GM21381 (cell line): ENCODE results near the gene RAB28.
A peak's percentile ranks its signal among the peaks of the same experiment; 100 is the strongest.
"Not testable (repeated sequence)": the region's sequence is repeated elsewhere in the genome, so short reads cannot be mapped to it uniquely, and the experiment has no call there.

Source experiments
- ATAC-seq: cut with Tn5 transposase; IDR thresholded peaks from one replicate; pipeline ENCODE4 v1.9.1; 2021; ENCODE audit warnings: mild to moderate bottlenecking, moderate library complexity; ENCODE audit not compliant: unreplicated experiment

The RAB28 gene

GRCh38 chr4:13452927-13453579, 31.1 kb downstream of the RAB28 start:
- ATAC-seq: peak; percentile 66

- no peak for ATAC-seq
These were observed 34.5 kb downstream of the RAB28 start for GRCh38 chr4:13449590-13449989.

GRCh38 chr4:13445841-13446790, 38.0 kb downstream of the RAB28 start:
- ATAC-seq: no peak

GRCh38 chr4:13441506-13441905, 42.6 kb downstream of the RAB28 start:
- no peak for ATAC-seq

GRCh38 chr4:13436962-13437361, 47.2 kb downstream of the RAB28 start:
- no peak for ATAC-seq

GRCh38 chr4:13432453-13432852, 51.7 kb downstream of the RAB28 start:
- no peak for ATAC-seq

GRCh38 chr4:13430834-13431568, 53.1 kb downstream of the RAB28 start:
- ATAC-seq: no peak

- no peak for ATAC-seq
These were observed 56.4 kb downstream of the RAB28 start for GRCh38 chr4:13427599-13428325.

- no peak for ATAC-seq
These were observed 68.9 kb downstream of the RAB28 start for GRCh38 chr4:13415068-13415785.

- no peak for ATAC-seq
These were observed 70.3 kb downstream of the RAB28 start for GRCh38 chr4:13413729-13414437.

GRCh38 chr4:13411942-13412341, 72.2 kb downstream of the RAB28 start:
- no peak for ATAC-seq

GRCh38 chr4:13409324-13409723, 74.8 kb downstream of the RAB28 start:
- no peak for ATAC-seq

GRCh38 chr4:13406156-13406555, 78.0 kb downstream of the RAB28 start:
- not testable (repeated sequence) for ATAC-seq

- no peak for ATAC-seq
These were observed 80.3 kb downstream of the RAB28 start for GRCh38 chr4:13403833-13404232.

GRCh38 chr4:13403326-13403725, 80.8 kb downstream of the RAB28 start:
- no peak for ATAC-seq

GRCh38 chr4:13399257-13399656, 84.9 kb downstream of the RAB28 start:
- no peak for ATAC-seq

- no peak for ATAC-seq
These were observed 88.0 kb downstream of the RAB28 start for GRCh38 chr4:13396161-13396560.

- ATAC-seq: not testable (repeated sequence)
These were observed 94.2 kb downstream of the RAB28 start for GRCh38 chr4:13389901-13390300.

GRCh38 chr4:13386405-13387107, 97.6 kb downstream of the RAB28 start:
- no peak for ATAC-seq
